Neural cell (in vitro differentiated cells): Measurements from ENCODE around the gene OTUD3.

Experiments used
- CTCF ChIP-seq: fragments of 450-650 bp; IDR thresholded peaks from 2 replicates; pipeline ENCODE4 v1.5.1; 2014; ENCODE audit warnings: antibody characterized with exemption, mild to moderate bottlenecking, moderate library complexity; ENCODE audit not compliant: poor library complexity, severe bottlenecking
- EP300 ChIP-seq: fragments of 450-650 bp; conservative IDR thresholded peaks from 2 replicates; pipeline ENCODE4 v1.6.1; 2014; ENCODE audit warnings: antibody characterized with exemption, mild to moderate bottlenecking, moderate library complexity; ENCODE audit not compliant: poor library complexity, severe bottlenecking
- EZH2 ChIP-seq: fragments of 200-600, 300-800 bp; shearing (Covaris generic), sonication (generic); IDR thresholded peaks from 2 replicates; pipeline ENCODE4 v1.6.1; 2014; ENCODE audit warnings: antibody characterized with exemption, low read length, borderline replicate concordance, mild to moderate bottlenecking; ENCODE audit not compliant: insufficient read depth, poor library complexity, severe bottlenecking
- POLR2AphosphoS5 ChIP-seq: IDR thresholded peaks from 2 replicates; pipeline ENCODE4 v1.6.1; 2012
- RAD21 ChIP-seq: fragments of 450-650 bp; conservative IDR thresholded peaks from 2 replicates; pipeline ENCODE4 v1.6.1; 2014; ENCODE audit warnings: antibody characterized with exemption, mild to moderate bottlenecking, moderate library complexity
- SMC3 ChIP-seq: fragments of 450-650 bp; conservative IDR thresholded peaks from 2 replicates; pipeline ENCODE4 v1.6.1; 2014; ENCODE audit warnings: antibody characterized with exemption, mild to moderate bottlenecking, moderate library complexity; ENCODE audit not compliant: poor library complexity
- TAF1 ChIP-seq: IDR thresholded peaks from 2 replicates; pipeline ENCODE4 v1.6.1; 2012; ENCODE audit warnings: low read depth

GRCh38 chr1:19835578-19835977 is 46.6 kb upstream of the OTUD3 start:
- TF ChIP-seq POLR2AphosphoS5, result no peak
- TF ChIP-seq CTCF, result no peak
- TF ChIP-seq EP300, result no peak
- TF ChIP-seq TAF1, result no peak
- TF ChIP-seq SMC3, result no peak
- no peak for TF ChIP-seq RAD21
- no peak for TF ChIP-seq EZH2
